Left kidney (tissue), 8 donors: ENCODE measurements around the gene ZNF2. TPM values are rescaled to one million over a fixed set of nuclear protein-coding genes. Genes with fewer than 3 reads are reported as not detected.
"Not testable (repeated sequence)": the region's sequence is repeated elsewhere in the genome, so short reads cannot be mapped to it uniquely, and the experiment has no call there.

ENCODE experiments used
- DNase-seq: peaks from one replicate; pipeline ENCODE4 v3.0.0-alpha.2; 2013
- long read RNA-seq, 8 donors: transcript quantifications; one replicate each; lab custom pipeline, GENCODE V29; 2026
- polyA plus RNA-seq: library from polyadenylated mRNA; unstranded; fragments of 120-200 nt; gene quantifications from one replicate; pipeline ENCODE4 v1.2.1, GENCODE V29; 2013; ENCODE audit not compliant: insufficient read length

Gene ZNF2
- polyA plus RNA-seq: 9.0 TPM
- long read RNA-seq, donor 1, partial matches to known transcripts: 0 of 2 reads
- long read RNA-seq, donor 1, other reads (novel, unspliced or antisense): 0 of 2 reads
- long read RNA-seq, donor 2, partial matches to known transcripts: 0 of 1 reads
- long read RNA-seq, donor 2, other reads (novel, unspliced or antisense): 0 of 1 reads
- long read RNA-seq, donor 3, partial matches to known transcripts: 0 of 2 reads
- long read RNA-seq, donor 3, other reads (novel, unspliced or antisense): 0 of 2 reads
- long read RNA-seq, donor 4: 0 reads
- long read RNA-seq, donor 5, partial matches to known transcripts: 13 of 16 reads
- long read RNA-seq, donor 5, other reads (novel, unspliced or antisense): 0 of 16 reads
- long read RNA-seq, donor 6, partial matches to known transcripts: 0 of 2 reads
- long read RNA-seq, donor 6, other reads (novel, unspliced or antisense): 0 of 2 reads
- long read RNA-seq, donor 7, partial matches to known transcripts: 0 of 2 reads
- long read RNA-seq, donor 7, other reads (novel, unspliced or antisense): 0 of 2 reads
- long read RNA-seq, donor 8, partial matches to known transcripts: 0 of 1 reads
- long read RNA-seq, donor 8, other reads (novel, unspliced or antisense): 0 of 1 reads

DNA sequence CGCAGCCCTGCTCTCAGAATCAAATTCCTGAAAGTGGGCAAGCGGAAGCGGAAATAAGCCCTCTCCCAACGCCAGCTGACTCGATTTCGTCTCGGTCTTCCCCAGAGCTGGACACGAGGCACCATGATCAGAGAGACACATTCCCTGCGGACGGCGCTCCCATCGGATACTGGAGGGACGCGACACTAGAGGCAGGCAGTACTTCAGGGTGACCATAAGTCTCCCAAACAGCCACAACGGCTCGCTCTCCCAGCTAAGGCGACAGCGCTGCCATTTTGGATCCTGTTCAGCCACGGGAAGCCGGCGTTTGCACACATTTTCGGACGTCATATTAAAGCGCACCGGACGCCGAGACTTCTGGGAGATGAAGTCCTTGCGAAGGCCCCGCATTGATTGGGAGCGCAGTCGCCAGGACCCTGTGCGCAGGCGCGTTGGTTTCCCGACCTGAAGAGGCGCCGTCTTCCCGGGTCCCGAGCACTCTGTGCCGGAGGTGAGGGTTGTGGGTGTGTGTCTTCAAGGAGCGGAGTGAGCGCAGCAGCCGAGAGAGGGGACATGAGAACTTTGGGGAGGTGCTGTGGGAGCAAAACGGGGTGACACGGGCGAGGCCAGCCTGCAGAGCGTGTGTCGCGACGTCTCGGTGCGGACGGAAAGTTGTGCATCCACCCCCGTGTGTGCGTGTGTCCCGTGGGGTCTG is at the start of gene ZNF2:
TSS of gene ZNF2 (plus strand) at position 439 of the 694 bp plus-strand sequence. CDS start 10,418 bp downstream, outside the sequence.
- DNase-seq: peak; percentile 99

DNA sequence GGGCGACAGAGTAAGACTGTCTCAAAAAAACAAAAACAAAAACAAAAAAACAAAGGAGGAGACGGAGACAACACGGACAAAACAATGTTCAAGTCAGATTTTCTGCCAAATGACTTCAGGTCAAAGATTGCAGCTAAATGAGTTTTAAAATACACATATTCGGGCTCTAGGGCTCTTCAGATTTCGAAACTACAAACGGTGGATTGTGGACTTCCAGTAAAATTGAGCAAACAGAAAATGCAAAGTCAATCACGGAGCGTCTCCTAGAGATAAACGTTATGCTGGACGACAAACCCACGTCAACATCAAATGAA is 44.6 kb upstream of the ZNF2 start:
- DNase-seq: no peak

DNA sequence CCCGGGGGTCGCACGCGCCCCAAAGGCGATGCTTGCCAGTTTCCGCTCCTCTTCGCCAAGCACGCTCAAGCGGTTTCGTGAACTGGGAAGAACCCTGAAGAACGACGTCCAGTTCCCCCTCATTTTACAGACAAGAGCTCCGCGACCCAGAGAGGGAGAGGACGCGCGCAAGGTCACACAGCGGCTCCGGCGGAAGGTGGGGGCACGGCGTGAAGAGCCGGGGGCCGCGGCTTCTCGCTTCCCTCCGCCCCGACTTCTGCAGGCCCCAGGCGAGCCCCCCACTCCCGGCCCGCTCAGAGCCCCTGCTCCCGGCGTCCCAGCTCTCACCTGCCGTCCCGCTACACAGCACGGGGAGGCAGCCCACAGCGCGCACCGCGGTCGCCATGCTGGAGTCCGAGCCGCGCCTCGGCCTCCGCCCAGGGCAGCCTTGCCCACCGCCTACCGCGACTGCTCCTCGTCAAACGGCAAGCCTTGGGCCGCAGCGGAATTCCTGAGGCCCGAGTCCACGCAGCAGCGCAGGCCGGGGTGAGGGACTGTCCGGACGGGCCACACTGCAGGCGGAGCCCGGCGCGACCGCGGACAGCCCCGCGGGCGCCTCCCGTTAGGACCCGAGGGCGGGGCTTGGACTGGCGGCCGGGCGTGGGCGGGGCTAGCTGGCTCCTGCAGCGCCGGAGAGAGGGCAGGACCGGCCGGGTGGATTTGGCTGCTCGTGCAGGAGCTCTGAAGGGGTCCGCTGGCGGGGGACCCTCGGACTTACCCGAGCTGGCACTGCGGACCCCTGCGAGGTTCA is 44.0 kb upstream of the ZNF2 start, which contains the start of gene MRPS5:
TSS of gene MRPS5 (minus strand) at position 402 of the 790 bp plus-strand sequence. CDS start at position 385, 17 bp downstream.
- DNase-seq: peak; percentile 78

DNA sequence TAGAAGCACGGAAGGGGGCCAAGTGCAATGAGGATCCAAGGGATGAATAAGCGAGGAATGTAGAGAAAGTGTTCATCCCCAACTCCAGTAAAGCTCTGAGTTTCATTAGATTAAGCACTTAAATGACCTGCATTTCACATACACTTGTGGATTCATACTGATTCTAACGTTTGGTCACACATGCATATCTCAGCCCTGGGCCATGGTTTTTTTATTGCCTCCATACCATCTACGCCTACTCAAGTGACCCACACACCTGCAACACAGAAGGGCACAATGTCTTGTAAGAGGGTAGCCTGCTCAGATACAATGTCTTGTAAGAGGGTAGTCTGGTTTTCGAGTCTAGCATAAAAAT is 43.4 kb upstream of the ZNF2 start:
- DNase-seq: no peak

DNA sequence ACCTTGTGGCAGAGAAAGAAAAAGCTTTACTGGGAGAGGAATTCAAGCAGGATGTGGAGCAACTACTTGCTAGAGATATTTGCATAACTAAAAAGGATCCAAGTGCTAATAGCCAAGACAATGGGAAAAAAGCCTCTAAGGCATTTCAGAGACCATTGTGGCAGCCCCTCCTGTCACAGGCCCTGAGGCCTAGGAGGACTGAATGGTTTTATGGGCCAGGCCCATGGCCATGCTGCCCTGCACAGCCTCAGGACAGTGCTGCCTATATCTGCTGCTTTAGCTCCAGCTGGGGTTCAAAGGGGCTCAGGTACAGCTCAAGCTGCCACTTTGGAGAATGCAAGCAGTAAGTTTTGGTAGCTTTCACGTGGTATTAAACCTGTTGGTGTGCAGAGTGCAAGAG is 26.9 kb upstream of the ZNF2 start:
- no peak for DNase-seq

DNA sequence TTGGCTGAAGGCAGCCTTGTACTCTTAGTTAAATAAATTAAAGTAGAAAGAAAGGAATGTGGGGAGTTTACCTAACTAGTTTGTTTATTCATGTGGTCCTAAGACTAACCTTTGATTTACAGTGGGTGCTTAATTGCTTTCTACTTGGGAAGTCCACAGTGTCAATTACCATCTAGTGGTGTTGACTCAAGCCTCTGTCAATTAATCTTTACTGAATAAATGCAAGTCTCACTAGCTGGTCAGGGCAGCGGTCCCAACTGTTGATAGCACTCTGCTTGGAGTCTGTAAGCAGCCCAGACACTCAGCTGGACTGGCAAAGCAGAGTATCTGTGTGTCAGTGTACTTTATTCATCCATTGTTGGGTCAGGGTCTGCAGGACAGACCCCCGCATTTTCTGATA is 21.8 kb upstream of the ZNF2 start:
- no peak for DNase-seq

DNA sequence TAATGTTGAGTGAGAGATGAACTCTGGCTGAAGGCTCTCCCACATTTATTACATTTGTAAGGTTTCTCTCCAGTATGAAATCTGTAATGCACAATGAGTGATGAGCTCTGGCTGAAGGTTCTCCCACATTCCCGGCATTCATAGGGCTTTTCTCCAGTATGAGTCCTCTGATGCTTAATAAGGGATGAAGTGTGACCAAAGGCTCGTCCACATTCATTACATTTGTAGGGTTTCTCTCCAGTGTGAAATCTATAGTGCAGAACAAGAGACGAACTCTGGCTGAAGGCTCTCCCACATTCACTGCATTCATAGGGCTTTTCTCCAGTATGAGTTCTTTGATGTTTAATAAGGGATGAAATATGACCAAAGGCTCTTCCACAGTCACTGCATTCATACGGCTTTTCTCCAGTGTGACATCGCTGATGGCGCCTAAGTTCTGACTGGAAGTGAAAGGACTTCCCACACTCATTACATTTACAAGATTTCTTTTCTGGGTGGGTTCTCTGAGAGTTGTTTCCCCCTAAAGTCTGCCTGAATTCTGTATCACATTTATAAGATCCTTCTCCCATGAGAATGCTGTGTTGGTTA is 16.1 kb upstream of the ZNF2 start:
- DNase-seq: no peak

DNA sequence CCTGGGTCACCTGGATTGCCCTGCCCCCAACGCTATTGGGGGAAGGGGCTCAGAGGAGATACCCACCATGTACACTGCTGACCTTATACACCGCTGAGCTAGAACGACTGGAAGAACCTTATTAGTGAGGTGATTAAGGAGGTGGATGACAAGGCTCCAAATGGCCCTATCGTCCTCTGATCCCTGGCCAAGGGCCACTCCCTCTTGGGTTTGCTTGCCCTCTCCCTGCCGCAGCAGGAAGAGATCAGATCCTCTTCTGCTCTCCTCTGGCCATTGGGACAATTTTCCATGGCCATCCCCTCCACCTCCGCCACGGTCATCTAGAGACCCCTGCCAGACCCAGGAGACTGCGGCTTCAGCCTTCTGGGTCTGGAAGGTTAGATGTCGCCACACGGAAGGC is 7.2 kb upstream of the ZNF2 start:
- no peak for DNase-seq

DNA sequence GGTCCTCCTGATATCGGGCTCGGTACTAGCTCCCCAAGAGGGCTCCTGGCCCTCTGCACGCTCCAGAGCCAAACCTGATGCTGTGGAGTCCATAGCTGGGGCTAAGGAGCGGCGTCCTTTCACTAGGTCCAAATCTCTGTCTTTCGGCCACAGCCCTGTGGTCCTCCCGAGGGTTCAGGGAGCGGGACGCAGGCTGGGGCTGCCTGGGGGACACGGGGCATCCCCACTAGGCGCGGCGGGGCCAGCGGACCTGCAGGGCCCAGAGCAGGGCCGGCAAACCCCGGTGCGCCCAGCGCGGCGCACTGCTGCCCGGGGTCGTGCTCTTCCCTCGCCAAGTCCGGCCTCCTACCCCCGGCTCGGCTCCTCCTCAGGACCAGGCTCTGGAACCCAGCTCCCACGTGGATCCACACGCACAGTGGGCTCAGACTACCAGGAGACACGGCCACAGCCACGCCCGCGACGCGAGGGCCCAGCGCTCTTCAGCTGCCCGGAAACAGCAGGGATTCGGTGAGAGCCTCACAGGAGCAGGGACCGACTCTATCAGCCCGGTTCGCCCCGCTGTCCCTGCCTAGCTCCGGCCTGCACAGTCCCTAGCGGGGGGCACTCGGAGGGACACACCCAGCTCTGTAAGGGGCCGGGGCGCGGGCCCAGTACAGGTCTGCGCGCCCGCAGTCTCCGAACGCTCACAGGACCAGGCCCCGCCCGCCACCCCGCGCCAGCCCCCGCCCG is 6.6 kb upstream of the ZNF2 start:
- peak; percentile 25 for DNase-seq

DNA sequence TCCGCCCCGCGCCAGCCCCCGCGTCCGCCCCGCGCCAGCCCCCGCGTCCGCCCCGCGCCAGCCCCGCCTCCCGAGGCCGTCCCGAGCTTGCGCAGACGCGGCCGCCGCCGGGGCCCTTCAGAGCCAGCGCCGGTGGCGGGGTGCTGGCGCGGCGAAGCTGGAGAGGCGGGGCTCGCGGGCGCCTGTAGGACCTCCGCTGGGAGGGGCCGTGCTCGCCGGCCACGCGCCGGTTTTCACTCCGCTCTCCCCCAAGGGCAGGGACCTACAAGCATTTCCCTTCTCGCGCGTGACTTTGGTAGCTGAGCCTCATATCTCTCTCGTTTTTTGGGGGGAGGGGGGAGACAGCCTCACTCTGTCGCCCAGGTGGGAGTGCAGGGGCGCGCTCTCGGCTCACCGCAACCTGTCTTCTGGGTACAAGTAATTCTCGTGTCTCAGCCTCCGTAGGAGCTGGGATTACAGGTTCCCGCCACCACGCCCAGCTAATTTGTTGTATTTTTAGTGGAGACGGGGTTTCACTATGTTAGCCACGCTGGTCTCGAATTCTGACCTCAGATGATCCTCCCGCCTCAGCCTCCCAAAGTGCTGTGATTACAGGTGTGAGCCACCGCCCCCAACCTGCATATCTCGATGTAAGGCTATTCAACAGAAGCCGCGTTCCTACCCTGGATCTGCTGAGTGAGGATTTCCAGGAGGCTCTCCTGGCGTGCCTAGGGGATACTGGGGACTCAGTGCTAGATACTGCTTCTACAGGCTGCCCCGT is 5.7 kb upstream of the ZNF2 start, which contains the start of gene ZNF514:
TSS of gene ZNF514 (minus strand) at position 159 of the 760 bp plus-strand sequence. CDS start 6,595 bp downstream, outside the sequence.
- DNase-seq: peak; percentile 69

DNA sequence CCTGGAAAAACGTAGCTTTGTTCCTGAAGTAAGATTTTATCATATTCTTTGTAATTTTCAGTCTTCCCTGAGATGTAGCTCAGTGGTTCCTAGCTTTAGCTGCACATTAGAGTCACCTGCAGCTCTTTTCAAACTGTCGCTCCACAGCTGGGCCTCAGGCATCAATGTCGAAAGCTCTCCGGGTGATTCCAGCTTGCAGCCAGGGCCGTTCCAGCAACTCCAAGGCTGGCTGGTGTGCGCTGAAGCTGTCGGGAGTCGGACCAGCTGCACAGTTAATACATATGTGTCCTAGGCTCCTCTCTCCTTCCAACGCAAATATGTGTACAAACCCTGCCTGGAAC is 609 bp upstream of the ZNF2 start:
- DNase-seq: no peak

DNA sequence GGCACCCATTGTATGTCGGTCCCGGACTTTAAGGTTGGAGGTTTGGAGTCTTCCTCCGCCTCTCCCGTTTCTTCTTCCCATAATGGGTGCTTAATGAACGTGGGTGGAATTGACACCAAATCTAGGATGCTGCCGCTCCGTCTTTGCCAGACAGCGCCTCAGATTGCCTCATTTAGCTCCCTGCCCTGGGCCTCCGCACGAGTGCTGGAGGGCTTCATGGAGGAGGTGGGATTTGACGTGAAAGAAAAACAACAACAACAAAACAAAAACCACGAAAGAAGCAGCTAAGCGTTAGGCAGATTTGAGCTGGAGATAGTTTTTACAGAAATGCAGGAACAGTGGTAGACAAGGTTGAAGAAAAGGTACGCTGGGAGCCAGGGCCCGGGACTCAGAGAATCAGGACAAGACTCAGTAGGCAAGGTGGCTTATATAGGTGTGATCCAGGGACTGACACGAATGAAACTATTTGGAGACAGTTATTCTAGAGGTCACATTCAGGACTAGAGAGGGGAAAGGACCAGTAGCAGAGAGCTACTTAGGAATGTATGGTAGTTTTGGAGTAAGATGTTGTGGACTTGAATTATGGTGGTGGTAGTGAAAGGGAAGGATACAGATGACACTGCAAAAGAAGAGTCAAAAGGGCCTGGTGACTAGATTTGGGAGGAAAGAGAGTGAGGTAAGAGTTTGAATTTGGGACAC is 605 bp downstream of the ZNF2 start:
- no peak for DNase-seq

DNA sequence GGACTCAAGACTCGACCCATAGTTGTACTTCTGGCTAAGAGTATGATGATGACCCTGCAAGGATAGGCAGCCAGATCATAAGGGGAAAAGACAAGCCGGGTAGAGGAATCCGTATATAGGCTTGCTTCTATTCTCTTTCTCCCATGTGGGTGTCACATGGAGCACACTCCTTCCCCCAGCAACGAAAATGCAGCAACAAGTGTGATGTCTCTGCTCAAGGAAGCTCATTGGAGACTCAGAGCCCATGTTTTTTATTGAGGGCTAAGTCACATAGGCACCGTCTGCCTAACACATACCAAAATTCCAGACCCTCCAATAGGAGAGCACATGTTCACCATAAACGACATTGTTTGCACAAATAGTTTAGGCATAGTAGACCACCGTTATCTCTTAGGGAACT is 6.3 kb downstream of the ZNF2 start:
- no peak for DNase-seq

DNA sequence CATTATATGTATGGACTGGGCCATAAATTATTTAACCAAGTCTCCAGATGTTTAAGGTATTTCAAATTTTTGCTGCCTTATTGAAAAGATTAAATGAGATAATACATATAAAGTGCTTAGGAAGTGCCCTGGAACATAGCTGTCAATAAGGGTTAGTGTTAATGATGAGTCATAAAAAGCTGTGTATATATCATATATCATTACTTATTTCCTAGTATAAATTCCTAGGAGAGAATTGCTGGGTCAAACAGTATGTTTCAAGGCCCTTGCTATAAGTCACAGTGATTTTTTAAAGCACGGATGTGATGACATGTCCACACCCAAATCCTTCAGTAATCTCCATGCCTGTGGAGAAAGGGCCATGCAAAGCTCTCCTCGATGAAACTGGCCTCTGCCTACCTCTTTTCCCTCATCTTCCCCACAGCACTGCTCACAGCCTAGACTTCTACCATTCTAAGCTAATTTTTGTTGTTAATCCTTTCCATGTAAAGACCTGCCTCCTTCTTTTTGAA is 8.5 kb downstream of the ZNF2 start:
- no peak for DNase-seq

DNA sequence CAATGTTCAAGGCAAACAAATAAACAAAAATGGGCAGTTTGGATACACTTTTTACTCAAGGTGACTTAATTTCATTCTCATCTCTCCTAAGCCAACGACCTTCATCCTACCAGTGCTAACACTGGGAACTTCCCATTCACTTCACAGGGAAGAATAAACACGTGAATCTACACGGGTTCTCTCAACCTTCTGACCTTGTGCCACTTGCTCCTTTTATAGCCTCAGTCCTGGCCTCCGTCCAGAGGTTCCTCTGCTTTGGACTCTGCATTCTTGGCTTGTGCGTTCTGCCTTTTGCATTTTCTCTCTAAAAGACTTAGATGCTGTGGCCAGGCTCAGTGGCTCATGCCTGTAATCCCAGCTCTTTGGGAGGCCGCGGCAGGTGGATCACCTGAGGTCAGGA is 13.8 kb downstream of the ZNF2 start:
- DNase-seq: no peak

DNA sequence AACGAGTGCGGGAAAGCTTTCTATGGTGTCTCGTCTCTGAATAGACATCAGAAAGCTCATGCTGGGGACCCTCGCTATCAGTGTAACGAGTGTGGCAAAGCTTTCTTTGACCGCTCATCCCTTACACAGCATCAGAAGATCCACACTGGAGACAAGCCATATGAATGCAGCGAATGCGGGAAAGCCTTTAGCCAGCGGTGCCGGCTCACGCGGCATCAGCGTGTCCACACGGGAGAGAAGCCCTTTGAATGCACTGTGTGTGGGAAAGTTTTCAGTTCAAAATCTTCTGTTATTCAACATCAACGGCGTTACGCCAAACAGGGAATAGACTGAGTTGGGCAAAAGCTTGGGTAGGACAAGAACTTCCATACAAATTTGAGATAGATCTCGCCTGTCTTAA is 16.2 kb downstream of the ZNF2 start:
- DNase-seq: no peak

DNA sequence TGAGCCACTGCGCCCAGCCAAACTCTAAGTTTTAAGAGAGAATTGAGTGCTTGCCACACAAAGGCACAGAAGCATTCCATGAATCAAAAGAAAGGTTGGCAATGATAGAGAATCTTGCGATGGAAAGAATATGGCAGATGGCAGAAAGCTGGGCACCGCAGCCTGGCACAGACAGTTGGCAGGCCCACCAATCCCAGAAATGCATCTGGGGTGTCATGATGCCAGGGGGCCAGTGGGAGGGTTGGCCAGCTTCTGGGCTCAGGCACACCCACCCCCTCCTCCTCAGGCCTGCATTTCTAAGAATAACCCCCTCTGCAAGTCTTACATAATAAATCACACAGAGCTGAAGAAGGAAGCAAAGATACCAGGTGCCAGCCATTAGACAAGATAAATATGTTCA is 19.6 kb downstream of the ZNF2 start:
- DNase-seq: no peak

DNA sequence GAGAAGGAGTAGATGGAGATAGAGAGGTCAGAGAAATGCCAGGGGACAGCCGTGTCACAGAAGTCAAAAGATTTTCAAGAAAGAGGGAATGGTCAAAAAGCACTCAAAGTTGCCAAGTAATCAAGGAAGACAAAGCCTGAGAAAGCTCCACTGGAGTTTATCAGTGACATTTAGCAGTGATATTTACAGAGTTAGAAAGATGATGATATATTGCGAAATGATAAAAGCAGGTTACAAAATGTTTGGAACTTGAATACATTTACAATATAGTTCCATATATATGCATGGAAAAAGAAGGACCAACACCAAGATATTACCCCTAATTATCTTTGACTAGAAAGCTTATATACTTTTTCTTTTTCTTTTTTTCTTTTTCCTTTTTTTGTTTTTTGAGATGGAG is 20.4 kb downstream of the ZNF2 start:
- no peak for DNase-seq

DNA sequence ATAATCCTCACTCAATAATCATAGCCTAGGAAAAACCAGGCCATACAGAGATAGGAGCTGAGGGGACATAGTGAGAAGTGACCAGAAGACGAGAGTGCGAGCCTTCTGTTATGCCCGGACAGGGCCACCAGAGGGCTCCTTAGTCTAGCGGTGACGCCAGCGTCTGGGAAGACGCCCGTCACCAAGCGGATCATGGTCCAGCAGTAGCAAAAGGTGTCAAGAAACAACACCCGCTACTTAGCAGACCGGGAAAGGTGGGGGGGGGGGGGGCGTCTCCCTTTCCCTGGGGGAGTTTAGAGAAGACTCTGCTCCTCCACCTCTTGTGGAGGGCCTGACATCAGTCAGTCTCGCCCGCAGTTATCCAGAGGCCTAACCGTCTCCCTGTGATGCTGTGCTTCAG is 27.3 kb downstream of the ZNF2 start:
- not testable (repeated sequence) for DNase-seq

DNA sequence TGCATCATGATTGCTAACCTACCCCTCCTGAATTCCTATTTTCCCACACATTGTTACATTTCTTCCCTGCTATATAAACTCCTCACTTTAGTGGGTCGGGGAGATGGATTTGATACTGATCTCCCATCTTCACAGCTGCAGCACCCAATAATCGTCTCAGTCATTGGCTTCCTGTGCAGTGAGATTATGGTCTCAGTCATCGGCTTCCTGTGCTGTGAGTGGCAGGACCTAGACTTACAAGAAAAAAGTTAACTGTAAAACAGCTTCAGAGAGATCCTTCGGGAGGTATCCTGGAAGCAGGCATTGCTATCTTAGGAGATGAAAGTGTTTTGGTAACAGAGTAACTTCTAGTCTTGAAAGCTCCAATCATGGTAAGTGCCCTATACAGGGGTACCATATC is 38.3 kb downstream of the ZNF2 start:
- no peak for DNase-seq
